Endothelial cell of umbilical vein (primary cell): Measurements from ENCODE around the gene RELL1.

ENCODE experiments used
- EZH2 ChIP-seq: IDR thresholded peaks from 2 replicates; pipeline ENCODE4 v1.6.1; 2012; ENCODE audit warnings: borderline replicate concordance, low read depth, mild to moderate bottlenecking, moderate library complexity, low read length, inconsistent platforms; ENCODE audit not compliant: severe bottlenecking
- FOS ChIP-seq: IDR thresholded peaks from 2 replicates; pipeline ENCODE4 v1.6.1; 2011; ENCODE audit warnings: mild to moderate bottlenecking, low read length, moderate library complexity, borderline replicate concordance; ENCODE audit not compliant: insufficient read depth
- MYC ChIP-seq: IDR thresholded peaks from one replicate; pipeline ENCODE4 v1.6.1; 2011; ENCODE audit warnings: mild to moderate bottlenecking, low read depth, low read length
- POLR2A ChIP-seq: IDR thresholded peaks from 2 replicates; pipeline ENCODE4 v1.6.1; 2012; ENCODE audit warnings: low read depth, mild to moderate bottlenecking, control low read depth, low read length
- POLR2AphosphoS5 ChIP-seq: IDR thresholded peaks from 2 replicates; pipeline ENCODE4 v1.6.1; 2012; ENCODE audit warnings: low read depth, mild to moderate bottlenecking, control low read depth, low read length, moderate library complexity; ENCODE audit not compliant: insufficient read depth
- TF ChIP-seq, protein P1 (sequence below), 2 donors: IDR thresholded peaks; 1 replicate in 1 of 2; 2 replicates in 1 of 2; pipeline ENCODE4 v1.5.1; 2011; ENCODE audit warnings: low read length in 2 of 2, mild to moderate bottlenecking in 2 of 2, moderate library complexity in 2 of 2, control low read depth in 1 of 2, inconsistent platforms in 1 of 2, low read depth in 1 of 2; ENCODE audit not compliant: insufficient read depth in 1 of 2; ENCODE audit errors: extremely low read depth in 1 of 2
- TF ChIP-seq, protein P2 (sequence below): IDR thresholded peaks from 2 replicates; pipeline ENCODE4 v1.6.1; 2011; ENCODE audit not compliant: insufficient read depth, insufficient read length

DNA sequence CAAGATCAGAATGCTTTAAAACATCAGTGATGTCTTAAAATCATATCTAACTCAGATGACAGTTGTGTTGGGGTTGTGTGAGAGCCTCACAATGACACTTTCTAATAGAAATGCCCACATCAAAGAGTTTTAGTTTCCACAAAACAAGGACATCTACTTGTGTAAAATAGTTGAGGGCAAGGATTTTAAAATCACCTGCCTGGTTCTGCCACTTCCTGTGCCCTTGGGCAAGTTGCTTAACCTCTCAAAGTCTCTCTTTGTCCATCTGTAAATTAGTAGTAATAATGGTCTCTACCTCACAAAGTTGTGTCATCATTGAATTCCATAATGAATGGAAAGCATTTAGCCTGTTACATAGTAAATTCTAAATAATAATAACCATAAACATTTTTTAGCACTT lies 41.9 kb upstream of the RELL1 start:
- TF ChIP-seq EZH2 (no peak), MYC (no peak), POLR2AphosphoS5 (no peak), POLR2A (no peak), FOS (no peak)
- TF ChIP-seq, protein P1, sequence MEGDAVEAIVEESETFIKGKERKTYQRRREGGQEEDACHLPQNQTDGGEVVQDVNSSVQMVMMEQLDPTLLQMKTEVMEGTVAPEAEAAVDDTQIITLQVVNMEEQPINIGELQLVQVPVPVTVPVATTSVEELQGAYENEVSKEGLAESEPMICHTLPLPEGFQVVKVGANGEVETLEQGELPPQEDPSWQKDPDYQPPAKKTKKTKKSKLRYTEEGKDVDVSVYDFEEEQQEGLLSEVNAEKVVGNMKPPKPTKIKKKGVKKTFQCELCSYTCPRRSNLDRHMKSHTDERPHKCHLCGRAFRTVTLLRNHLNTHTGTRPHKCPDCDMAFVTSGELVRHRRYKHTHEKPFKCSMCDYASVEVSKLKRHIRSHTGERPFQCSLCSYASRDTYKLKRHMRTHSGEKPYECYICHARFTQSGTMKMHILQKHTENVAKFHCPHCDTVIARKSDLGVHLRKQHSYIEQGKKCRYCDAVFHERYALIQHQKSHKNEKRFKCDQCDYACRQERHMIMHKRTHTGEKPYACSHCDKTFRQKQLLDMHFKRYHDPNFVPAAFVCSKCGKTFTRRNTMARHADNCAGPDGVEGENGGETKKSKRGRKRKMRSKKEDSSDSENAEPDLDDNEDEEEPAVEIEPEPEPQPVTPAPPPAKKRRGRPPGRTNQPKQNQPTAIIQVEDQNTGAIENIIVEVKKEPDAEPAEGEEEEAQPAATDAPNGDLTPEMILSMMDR (IDR thresholded peaks at IDR 0.05; ENCODE audit: extremely low read depth in 1 of 2, insufficient read depth in 1 of 2, low read depth in 1 of 2, low read length in 2 of 2), result no peak
- TF ChIP-seq, protein P2, sequence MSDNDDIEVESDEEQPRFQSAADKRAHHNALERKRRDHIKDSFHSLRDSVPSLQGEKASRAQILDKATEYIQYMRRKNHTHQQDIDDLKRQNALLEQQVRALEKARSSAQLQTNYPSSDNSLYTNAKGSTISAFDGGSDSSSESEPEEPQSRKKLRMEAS, result no peak
